Measurements from ENCODE around the gene LRRC59. TPM values are rescaled to one million over a fixed set of nuclear protein-coding genes. Genes with fewer than 3 reads are reported as not detected.
"Not testable (repeated sequence)": the region's sequence is repeated elsewhere in the genome, so short reads cannot be mapped to it uniquely, and the experiment has no call there.

Gene LRRC59
- total RNA-seq, 1 donor from 2014 or later: 68.0 TPM

DNA sequence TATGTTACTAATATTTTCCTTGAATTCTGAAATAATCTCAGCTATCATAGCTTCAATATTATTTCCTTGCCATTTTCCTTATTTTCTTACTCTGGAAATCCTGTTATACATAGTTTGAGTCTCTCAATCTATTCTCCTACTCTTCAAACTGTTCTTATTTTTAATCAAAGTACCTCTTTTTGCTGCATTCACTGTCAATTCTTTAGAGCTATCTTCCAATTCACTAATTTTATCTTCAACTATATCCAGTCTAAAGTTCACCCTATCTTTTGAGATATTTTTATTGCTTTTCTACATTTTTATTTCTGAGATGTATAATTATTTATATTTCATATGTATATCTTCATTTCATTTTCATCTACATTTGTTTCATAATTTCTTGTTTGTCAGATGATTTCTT, 58.7 kb downstream of the LRRC59 start:
- H3K9me3 ChIP-seq: no peaks in the 10 kb centered on the region
- ATAC-seq: no peak
- intact Hi-C loops (cut with DNase I): no loop called here
- no peak overlapping the region for H3K27ac ChIP-seq
- H3K27me3 ChIP-seq: no peaks in the 10 kb centered on the region
- no peak overlapping the region for H3K4me3 ChIP-seq
- DNase-seq: no peak
- H3K36me3 ChIP-seq: no peaks in the 10 kb centered on the region
- no peaks in the 10 kb centered on the region for H3K4me1 ChIP-seq
- TF ChIP-seq, protein P1, sequence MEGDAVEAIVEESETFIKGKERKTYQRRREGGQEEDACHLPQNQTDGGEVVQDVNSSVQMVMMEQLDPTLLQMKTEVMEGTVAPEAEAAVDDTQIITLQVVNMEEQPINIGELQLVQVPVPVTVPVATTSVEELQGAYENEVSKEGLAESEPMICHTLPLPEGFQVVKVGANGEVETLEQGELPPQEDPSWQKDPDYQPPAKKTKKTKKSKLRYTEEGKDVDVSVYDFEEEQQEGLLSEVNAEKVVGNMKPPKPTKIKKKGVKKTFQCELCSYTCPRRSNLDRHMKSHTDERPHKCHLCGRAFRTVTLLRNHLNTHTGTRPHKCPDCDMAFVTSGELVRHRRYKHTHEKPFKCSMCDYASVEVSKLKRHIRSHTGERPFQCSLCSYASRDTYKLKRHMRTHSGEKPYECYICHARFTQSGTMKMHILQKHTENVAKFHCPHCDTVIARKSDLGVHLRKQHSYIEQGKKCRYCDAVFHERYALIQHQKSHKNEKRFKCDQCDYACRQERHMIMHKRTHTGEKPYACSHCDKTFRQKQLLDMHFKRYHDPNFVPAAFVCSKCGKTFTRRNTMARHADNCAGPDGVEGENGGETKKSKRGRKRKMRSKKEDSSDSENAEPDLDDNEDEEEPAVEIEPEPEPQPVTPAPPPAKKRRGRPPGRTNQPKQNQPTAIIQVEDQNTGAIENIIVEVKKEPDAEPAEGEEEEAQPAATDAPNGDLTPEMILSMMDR (IDR thresholded peaks at IDR 0.05): no peak

GRCh38 chr17:50337956-50338355, 59.4 kb downstream of the LRRC59 start:
- Histone ChIP-seq H3K4me1 (no peaks in the 10 kb centered on the region), H3K36me3 (no peaks in the 10 kb centered on the region), H3K9me3 (no peaks in the 10 kb centered on the region), H3K27ac (no peak overlapping the region), H3K27me3 (no peaks in the 10 kb centered on the region), H3K4me3 (no peak overlapping the region)
- TF ChIP-seq, protein P1 (IDR thresholded peaks at IDR 0.05): no peak
- peak; percentile 6 for DNase-seq
- intact Hi-C loops (cut with DNase I): no loop called here
- ATAC-seq: no peak

DNA sequence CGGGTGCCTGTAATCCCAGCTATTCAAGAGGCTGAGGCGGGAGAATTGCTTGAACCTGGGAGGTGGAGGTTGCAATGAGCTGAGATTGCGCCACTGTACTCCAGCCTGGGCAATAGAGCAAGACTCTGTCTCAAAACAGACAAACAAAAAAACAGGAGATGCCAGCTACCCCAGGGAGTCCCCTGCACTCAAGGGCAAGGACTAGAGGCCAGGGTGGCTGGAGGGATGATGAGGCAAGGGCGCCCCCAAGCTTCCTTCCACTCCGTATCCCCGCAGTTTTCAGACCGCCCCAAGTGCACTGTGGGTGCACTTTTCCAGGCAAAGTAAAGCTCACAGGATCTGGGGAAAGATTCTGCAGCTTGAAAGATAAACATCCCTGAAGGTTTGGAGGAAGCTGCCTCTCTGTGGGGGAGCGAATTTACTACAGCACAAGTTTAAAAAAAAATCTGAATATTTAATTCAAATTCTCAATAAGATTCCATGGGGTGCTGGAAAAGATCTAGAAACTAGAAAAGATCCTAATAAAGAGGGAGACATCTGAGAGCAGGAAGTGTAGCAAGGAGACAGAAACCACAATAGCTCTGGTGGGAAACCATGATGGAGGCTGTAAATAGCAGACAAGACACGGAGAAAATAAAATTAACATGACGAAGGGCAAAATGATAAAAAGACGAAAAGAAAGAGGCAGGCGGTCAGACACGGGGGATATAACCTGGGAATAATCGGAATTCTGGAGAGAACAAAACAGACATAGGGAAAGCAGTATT, 63.8 kb downstream of the LRRC59 start:
- H3K4me1 ChIP-seq; H3K36me3 ChIP-seq; H3K27me3 ChIP-seq; H3K9me3 ChIP-seq; H3K4me3 ChIP-seq; intact Hi-C loops (cut with DNase I); H3K27ac ChIP-seq; ATAC-seq: not testable (repeated sequence)
- DNase-seq: peak; percentile 50

DNA sequence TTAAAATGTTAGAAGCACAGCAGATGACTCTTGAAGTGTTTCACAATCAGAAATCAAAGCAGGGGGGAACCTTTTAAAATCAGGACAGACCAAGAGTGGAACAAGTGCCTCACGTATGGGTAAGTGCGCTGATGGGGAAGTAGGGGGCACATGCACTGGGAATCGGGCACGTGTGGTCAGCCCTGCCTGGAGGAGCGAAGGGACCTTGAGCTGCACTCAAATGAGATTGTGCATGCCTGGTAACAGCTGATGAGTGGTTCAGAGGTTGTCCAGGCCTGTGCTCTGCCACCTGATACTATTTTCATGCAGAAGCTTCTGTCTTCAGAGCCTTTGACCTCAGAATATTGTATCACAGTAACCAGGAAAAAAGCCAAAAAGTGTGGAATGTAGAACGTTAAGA, 65.1 kb downstream of the LRRC59 start:
- H3K27ac ChIP-seq: no peak overlapping the region
- H3K4me1 ChIP-seq: no peaks in the 10 kb centered on the region
- TF ChIP-seq, protein P1 (IDR thresholded peaks at IDR 0.05): no peak
- H3K4me3 ChIP-seq: no peak overlapping the region
- no peaks in the 10 kb centered on the region for H3K36me3 ChIP-seq
- H3K9me3 ChIP-seq: no peaks in the 10 kb centered on the region
- intact Hi-C loops (cut with DNase I): no loop called here
- DNase-seq (no peak), ATAC-seq (no peak)
- H3K27me3 ChIP-seq: no peaks in the 10 kb centered on the region

Other genes with a start within 250 kb of the LRRC59 start
- 103 TPM for gene PPP1R9B, start 246.8 kb downstream of the LRRC59 start, total RNA-seq
- 27.8 TPM for gene SGCA, start 231.5 kb downstream of the LRRC59 start, total RNA-seq
- gene COL1A1, start 195.9 kb downstream of the LRRC59 start, total RNA-seq: 154 TPM
- gene TMEM92, start 123.1 kb downstream of the LRRC59 start, total RNA-seq: 11.3 TPM
- gene XYLT2, start 51.4 kb downstream of the LRRC59 start, total RNA-seq: 20.3 TPM
- 47.1 TPM for gene MRPL27, start 24.3 kb downstream of the LRRC59 start, total RNA-seq
- gene EME1, start 24.3 kb downstream of the LRRC59 start, total RNA-seq: 1.3 TPM
- gene ACSF2, start 28.7 kb upstream of the LRRC59 start, total RNA-seq: 73.9 TPM
- not detected for gene CHAD, start 71.4 kb upstream of the LRRC59 start, total RNA-seq
- gene RSAD1, start 81.3 kb upstream of the LRRC59 start, total RNA-seq: 34.3 TPM
- gene MYCBPAP, start 110.9 kb upstream of the LRRC59 start, total RNA-seq: 1.3 TPM
- gene EPN3, start 135.2 kb upstream of the LRRC59 start, total RNA-seq: 0.09 TPM
- gene SPATA20, start 149.7 kb upstream of the LRRC59 start, total RNA-seq: 31.6 TPM
- not detected for gene CACNA1G, start 163.2 kb upstream of the LRRC59 start, total RNA-seq
- 65.4 TPM for gene ABCC3, start 237.4 kb upstream of the LRRC59 start, total RNA-seq